HEK293 (cell line): Measurements from ENCODE around the gene KRTAP3-3.
A peak's percentile ranks its signal among the peaks of the same experiment; 100 is the strongest.

ENCODE experiments used
- CTCF ChIA-PET: fragments of 350-600 bp; formaldehyde crosslinking; extraction: SDS; loops from one replicate; lab custom pipeline; 2021; ENCODE audit warnings: antibody characterized with exemption; lab: Yijun Ruan, JAX
- POLR2A ChIA-PET: fragments of 300-600 bp; formaldehyde crosslinking; extraction: SDS; loops from one replicate; lab custom pipeline; 2020; ENCODE audit warnings: antibody characterized with exemption, inconsistent platforms; lab: Yijun Ruan, JAX
- H3K27ac ChIP-seq: fragments of 200-500 bp; sonication (Bioruptor generic); 2 replicates; pipeline ENCODE4 v1.5.1; 2014; ENCODE audit warnings: low read depth, low read length, control low read depth, inconsistent platforms; ENCODE audit errors: extremely low read depth
- H3K36me3 ChIP-seq, 2 experiments: fragments of 200-500 bp in 1 of 2; sonication (Bioruptor generic) in 1 of 2; 1 replicate in 1 of 2; 2 replicates in 1 of 2; pipeline ENCODE4 v1.5.1; 2014 to 2017; ENCODE audit warnings: inconsistent platforms in 2 of 2, low read length in 2 of 2; ENCODE audit not compliant: control insufficient read depth in 2 of 2, insufficient read depth in 1 of 2
- H3K4me1 ChIP-seq: fragments of 200-500 bp; sonication (Bioruptor generic); 2 replicates; pipeline ENCODE4 v1.5.1; 2014; ENCODE audit warnings: mild to moderate bottlenecking, low read length, inconsistent platforms; ENCODE audit not compliant: control insufficient read depth, insufficient read depth
- H3K4me3 ChIP-seq: 2 replicates; pipeline ENCODE4 v1.5.1; 2011; ENCODE audit warnings: low read depth, mild to moderate bottlenecking, control low read depth, low read length, moderate library complexity
- H3K9me3 ChIP-seq: fragments of 200-500 bp; sonication (Bioruptor generic); 2 replicates; pipeline ENCODE4 v1.5.1; 2014; ENCODE audit warnings: low read depth, low read length, inconsistent platforms; ENCODE audit not compliant: control insufficient read depth, insufficient read depth
- ATF2 ChIP-seq: fragments of 450-650 bp; formaldehyde crosslinking; IDR thresholded peaks from 2 replicates; pipeline ENCODE4 v1.5.1; 2016; ENCODE audit warnings: missing biosample characterization, missing genetic modification characterization, low read depth
- FEZF1 ChIP-seq: fragments of 450-650 bp; formaldehyde crosslinking; IDR thresholded peaks from 2 replicates; pipeline ENCODE4 v1.5.1; 2016; ENCODE audit warnings: missing biosample characterization, missing genetic modification characterization
- HOXD13 ChIP-seq: sonication (generic); formaldehyde crosslinking; IDR thresholded peaks from 2 replicates; pipeline ENCODE4 v1.8.0; 2022; ENCODE audit warnings: missing genetic modification reagents, borderline replicate concordance
- KLF7 ChIP-seq: fragments of 450-650 bp; formaldehyde crosslinking; IDR thresholded peaks from 2 replicates; pipeline ENCODE4 v1.5.1; 2016; ENCODE audit warnings: missing biosample characterization, missing genetic modification characterization, borderline replicate concordance
- KLF8 ChIP-seq: fragments of 450-650 bp; formaldehyde crosslinking; IDR thresholded peaks from 2 replicates; pipeline ENCODE4 v1.5.1; 2016; ENCODE audit warnings: missing biosample characterization, missing genetic modification characterization
- MYNN ChIP-seq: fragments of 450-650 bp; formaldehyde crosslinking; IDR thresholded peaks from 2 replicates; pipeline ENCODE4 v1.5.1; 2016; ENCODE audit warnings: missing biosample characterization, missing genetic modification characterization, borderline replicate concordance
- PRDM6 ChIP-seq: fragments of 450-650 bp; formaldehyde crosslinking; IDR thresholded peaks from 2 replicates; pipeline ENCODE4 v1.5.1; 2017; ENCODE audit warnings: missing biosample characterization, missing genetic modification characterization
- ZBTB11 ChIP-seq: fragments of 450-650 bp; formaldehyde crosslinking; conservative IDR thresholded peaks from 2 replicates; pipeline ENCODE4 v1.5.1; 2016; ENCODE audit warnings: low read depth, missing biosample characterization, missing genetic modification characterization
- ZBTB20 ChIP-seq: fragments of 450-650 bp; formaldehyde crosslinking; IDR thresholded peaks from 2 replicates; pipeline ENCODE4 v1.5.1; 2016; ENCODE audit warnings: missing biosample characterization, missing genetic modification characterization
- ZBTB21 ChIP-seq: fragments of 450-650 bp; formaldehyde crosslinking; IDR thresholded peaks from 2 replicates; pipeline ENCODE4 v1.5.1; 2017; ENCODE audit warnings: missing biosample characterization, missing genetic modification characterization
- ZIC2 ChIP-seq: fragments of 450-650 bp; formaldehyde crosslinking; IDR thresholded peaks from 2 replicates; pipeline ENCODE4 v1.5.1; 2016; ENCODE audit warnings: missing biosample characterization, missing genetic modification characterization
- ZNF16 ChIP-seq: fragments of 450-650 bp; formaldehyde crosslinking; IDR thresholded peaks from 2 replicates; pipeline ENCODE4 v1.5.1; 2016; ENCODE audit warnings: low read depth, missing biosample characterization, missing genetic modification characterization
- ZNF211 ChIP-seq: fragments of 450-650 bp; formaldehyde crosslinking; IDR thresholded peaks from 2 replicates; pipeline ENCODE4 v1.5.1; 2016; ENCODE audit warnings: low read depth, missing biosample characterization, missing genetic modification characterization
- ZNF23 ChIP-seq: fragments of 450-650 bp; formaldehyde crosslinking; IDR thresholded peaks from 2 replicates; pipeline ENCODE4 v1.5.1; 2016; ENCODE audit warnings: missing biosample characterization, missing genetic modification characterization, borderline replicate concordance
- ZNF239 ChIP-seq: fragments of 450-650 bp; formaldehyde crosslinking; IDR thresholded peaks from 2 replicates; pipeline ENCODE4 v1.5.1; 2016; ENCODE audit warnings: missing biosample characterization, missing genetic modification characterization
- ZNF324 ChIP-seq: fragments of 450-650 bp; formaldehyde crosslinking; IDR thresholded peaks from 2 replicates; pipeline ENCODE4 v1.5.1; 2016; ENCODE audit warnings: missing biosample characterization, missing genetic modification characterization
- ZNF335 ChIP-seq: fragments of 450-650 bp; formaldehyde crosslinking; conservative IDR thresholded peaks from 2 replicates; pipeline ENCODE4 v1.5.1; 2016; ENCODE audit warnings: missing biosample characterization, missing genetic modification characterization
- ZNF366 ChIP-seq: fragments of 450-650 bp; formaldehyde crosslinking; conservative IDR thresholded peaks from 2 replicates; pipeline ENCODE4 v1.5.1; 2016; ENCODE audit warnings: missing biosample characterization, missing genetic modification characterization
- ZNF404 ChIP-seq: fragments of 450-650 bp; formaldehyde crosslinking; IDR thresholded peaks from 2 replicates; pipeline ENCODE4 v1.5.1; 2017; ENCODE audit warnings: missing biosample characterization, missing genetic modification characterization
- ZNF514 ChIP-seq: fragments of 450-650 bp; formaldehyde crosslinking; IDR thresholded peaks from 2 replicates; pipeline ENCODE4 v1.5.1; 2016; ENCODE audit warnings: missing biosample characterization, missing genetic modification characterization
- ZNF596 ChIP-seq: fragments of 450-650 bp; IDR thresholded peaks from 2 replicates; pipeline ENCODE4 v1.5.0; 2018; ENCODE audit warnings: missing biosample characterization, mild to moderate bottlenecking, missing genetic modification characterization, moderate library complexity
- ZNF621 ChIP-seq: fragments of 450-650 bp; formaldehyde crosslinking; IDR thresholded peaks from 2 replicates; pipeline ENCODE4 v1.5.1; 2017; ENCODE audit warnings: missing biosample characterization, missing genetic modification characterization
- ZNF624 ChIP-seq: fragments of 450-650 bp; formaldehyde crosslinking; IDR thresholded peaks from 2 replicates; pipeline ENCODE4 v1.5.1; 2017; ENCODE audit warnings: missing biosample characterization, missing genetic modification characterization
- ZNF658 ChIP-seq: fragments of 450-650 bp; formaldehyde crosslinking; IDR thresholded peaks from 2 replicates; pipeline ENCODE4; 2016; ENCODE audit warnings: missing biosample characterization, missing genetic modification characterization
- ZNF660 ChIP-seq: fragments of 450-650 bp; IDR thresholded peaks from 2 replicates; pipeline ENCODE4 v1.5.1; 2018; ENCODE audit warnings: missing biosample characterization, mild to moderate bottlenecking, missing genetic modification characterization
- ZNF785 ChIP-seq: fragments of 450-650 bp; formaldehyde crosslinking; IDR thresholded peaks from 2 replicates; pipeline ENCODE4 v1.5.1; 2016; ENCODE audit warnings: missing biosample characterization, missing genetic modification characterization
- ZNF843 ChIP-seq: fragments of 450-650 bp; formaldehyde crosslinking; IDR thresholded peaks from 2 replicates; pipeline ENCODE4 v1.5.1; 2016; ENCODE audit warnings: missing biosample characterization, missing genetic modification characterization
- ZSCAN23 ChIP-seq: fragments of 450-650 bp; formaldehyde crosslinking; IDR thresholded peaks from 2 replicates; pipeline ENCODE4 v1.5.1; 2016; ENCODE audit warnings: missing biosample characterization, missing genetic modification characterization

The KRTAP3-3 gene

GRCh38 chr17:41013606-41014005 is 19.6 kb upstream of the KRTAP3-3 start (continued):
- TF ChIP-seq ZNF404 (tag by site-specific recombination): no peak
- peak; percentile 28; the same call in 1 of the 2 replicates for TF ChIP-seq ZNF335 (tag by site-specific recombination)
- peak; percentile 47; the same call in 1 of the 2 replicates for TF ChIP-seq ZBTB21
- TF ChIP-seq ZSCAN23: no peak
- TF ChIP-seq ATF2 (tag by site-specific recombination): 0 out of 2 replicates have a peak, but pooled peaks have one; percentile 11
- TF ChIP-seq PRDM6 (tag by site-specific recombination): peak; percentile 82
- TF ChIP-seq ZNF514 (tag by site-specific recombination): no peak
- TF ChIP-seq FEZF1 (tag by site-specific recombination): no peak

- TF ChIP-seq ZNF660 (tag by site-specific recombination) (no peak), ZNF658 (tag by site-specific recombination) (no peak), ZNF366 (no peak), ZNF23 (tag by site-specific recombination) (no peak), ZBTB20 (tag by site-specific recombination) (no peak), HOXD13 (no peak), ZNF239 (no peak)
- POLR2A ChIA-PET: no interaction called here
- H3K27ac ChIP-seq: no peak overlapping the region
- no peak overlapping the region for H3K4me3 ChIP-seq
- H3K9me3 ChIP-seq: no peaks in the 10 kb centered on the region
- CTCF ChIA-PET: interaction anchor here (0.6 to 1.2 kb wide), 2 partner anchors 317 to 394 kb away, joined by 4 read pairs; no protein-coding TSS in a partner anchor
- H3K36me3 ChIP-seq: no peaks in the 10 kb centered on the region
- H3K4me1 ChIP-seq: no peaks in the 10 kb centered on the region
Measured at GRCh38 chr17:41013181-41013580, 19.2 kb upstream of the KRTAP3-3 start.

- CTCF ChIA-PET: no interaction called here
- TF ChIP-seq ZNF621 (tag by site-specific recombination) (no peak), ZNF596 (tag by site-specific recombination) (no peak), ZNF16 (tag by site-specific recombination) (no peak), ZBTB11 (tag by site-specific recombination) (no peak), ZNF624 (tag by site-specific recombination) (no peak), MYNN (tag by site-specific recombination) (no peak), ZNF843 (tag by site-specific recombination) (no peak), ZNF785 (tag by site-specific recombination) (no peak), KLF7 (tag by site-specific recombination) (no peak), ZNF324 (no peak), ZIC2 (tag by site-specific recombination) (no peak), ZNF660 (tag by site-specific recombination) (no peak), KLF8 (no peak), FEZF1 (tag by site-specific recombination) (no peak), ZNF211 (tag by site-specific recombination) (no peak)
Measured at GRCh38 chr17:41012326-41013120, 18.6 kb upstream of the KRTAP3-3 start.

More at GRCh38 chr17:41012326-41013120, 18.6 kb upstream of the KRTAP3-3 start:
- POLR2A ChIA-PET: no interaction called here
- Histone ChIP-seq H3K4me1 (no peaks in the 10 kb centered on the region), H3K9me3 (no peaks in the 10 kb centered on the region), H3K36me3 (no peaks in the 10 kb centered on the region), H3K4me3 (no peak overlapping the region), H3K27ac (no peak overlapping the region)
